Smooth muscle cell (in vitro differentiated cells): ENCODE data around the gene ARSG. TPM values are rescaled to one million over a fixed set of nuclear protein-coding genes. Genes with fewer than 3 reads are reported as not detected.

Experiments used
- DNase-seq: peaks from one replicate; lab custom pipeline; 2025; ENCODE audit not compliant: unreplicated experiment; lab: John Stamatoyannopoulos, UW
- H2AFZ ChIP-seq: fragments of 200-600 bp; sonication (generic); 2 replicates; pipeline ENCODE4 v1.6.0; 2016; ENCODE audit warnings: antibody characterized with exemption, low read depth, mild to moderate bottlenecking
- H3F3A ChIP-seq: fragments of 200-600 bp; sonication (generic); 2 replicates; pipeline ENCODE4 v1.6.0; 2017; ENCODE audit warnings: antibody characterized with exemption, low read depth
- H3K27ac ChIP-seq: fragments of 200-600 bp; sonication (generic); 2 replicates; pipeline ENCODE4 v1.5.1; 2016; ENCODE audit warnings: low read depth, mild to moderate bottlenecking
- H3K27me3 ChIP-seq: fragments of 200-600 bp; sonication (generic); 2 replicates; pipeline ENCODE4 v1.6.1; 2016; ENCODE audit warnings: low read depth, mild to moderate bottlenecking
- H3K36me3 ChIP-seq: fragments of 200-600 bp; sonication (generic); 2 replicates; pipeline ENCODE4 v1.5.1; 2016; ENCODE audit warnings: low read depth
- H3K4me1 ChIP-seq: fragments of 200-600 bp; sonication (generic); 2 replicates; pipeline ENCODE4 v1.5.1; 2016; ENCODE audit warnings: low read depth
- H3K4me2 ChIP-seq: fragments of 200-600 bp; sonication (generic); 2 replicates; pipeline ENCODE4 v1.6.0; 2016; ENCODE audit warnings: mild to moderate bottlenecking
- H3K4me3 ChIP-seq: fragments of 200-600 bp; sonication (generic); 2 replicates; pipeline ENCODE4 v1.5.1; 2016; ENCODE audit warnings: mild to moderate bottlenecking
- H3K79me2 ChIP-seq: fragments of 200-600 bp; sonication (generic); 2 replicates; pipeline ENCODE4 v1.6.0; 2016; ENCODE audit warnings: low read depth, mild to moderate bottlenecking
- H3K9ac ChIP-seq: fragments of 200-600 bp; sonication (generic); 2 replicates; pipeline ENCODE4 v1.6.0; 2016; ENCODE audit warnings: low read depth
- H3K9me3 ChIP-seq: fragments of 200-600 bp; sonication (generic); replicated peaks from 2 replicates; pipeline ENCODE4 v1.5.1; 2016; ENCODE audit warnings: low read depth
- H4K20me1 ChIP-seq: fragments of 200-600 bp; sonication (generic); 2 replicates; pipeline ENCODE4 v1.6.0; 2016; ENCODE audit warnings: low read depth
- CTCF ChIP-seq: fragments of 200-600 bp; sonication (generic); IDR thresholded peaks from 2 replicates; pipeline ENCODE4 v1.5.1; 2017; ENCODE audit warnings: borderline replicate concordance, mild to moderate bottlenecking, antibody characterized with exemption; ENCODE audit not compliant: insufficient read depth, poor library complexity, severe bottlenecking
- WGBS: methylation state at CpG from one replicate; pipeline ENCODE4 v1.1.7; 2016; ENCODE audit warnings: low lambda C conversion rate; 5-methylcytosine and 5-hydroxymethylcytosine counted together
- polyA plus RNA-seq: library from polyadenylated mRNA; unstranded; fragments of >200 nt; fragmentation: Nextera tagmentation; extraction: Ambion mirVana; gene quantifications from 2 replicates; pipeline ENCODE4 v1.2.1, GENCODE V29; 2016
- total RNA-seq: library from RNA; depleted of rRNA; stranded (reverse); fragments of >200 nt; gene quantifications from 2 replicates; pipeline ENCODE4 v1.2.3, GENCODE V29; 2014

The ARSG gene
- total and polyA plus RNA-seq, 2 experiments from 2014 or later, result 1.0 to 2.4 TPM

DNA sequence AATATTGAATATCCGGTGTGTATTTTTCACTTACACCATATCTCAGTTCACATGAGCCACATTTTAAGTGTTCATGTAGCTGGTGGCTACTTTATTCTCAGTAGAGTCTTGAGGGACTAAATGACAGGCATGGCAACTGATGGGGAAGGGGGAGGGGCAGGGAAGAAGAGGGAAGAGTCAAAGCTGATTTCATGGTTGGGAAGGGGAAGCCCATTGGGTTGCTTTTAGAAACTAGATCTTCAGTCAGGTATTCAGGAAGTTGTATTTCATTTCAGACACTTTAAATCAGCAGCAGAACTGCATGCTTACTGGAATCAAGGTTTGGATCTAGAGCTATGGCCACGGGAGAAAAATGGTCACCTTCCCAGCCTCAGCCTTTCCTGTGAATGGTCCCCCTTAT is 168.9 kb downstream of the ARSG start:
- TF ChIP-seq CTCF, result no peak
- no peak overlapping the region for H3K9ac ChIP-seq
- H3F3A ChIP-seq, result peaks cover 19% of the 10 kb centered on the region
- H3K4me1 ChIP-seq, result peaks cover 3% of the 10 kb centered on the region
- peaks cover 6% of the 10 kb centered on the region for H3K79me2 ChIP-seq
- peaks cover 12% of the 10 kb centered on the region for H4K20me1 ChIP-seq
- DNase-seq, result no peak
- H3K4me3 ChIP-seq, result no peak overlapping the region
- H3K4me2 ChIP-seq, result no peak overlapping the region
- H3K27me3 ChIP-seq, result no peaks in the 10 kb centered on the region
- H3K9me3 ChIP-seq, result no peaks in the 10 kb centered on the region
- H3K27ac ChIP-seq, result no peak overlapping the region
- H3K36me3 ChIP-seq, result no peaks in the 10 kb centered on the region
- H2AFZ ChIP-seq, result no peak overlapping the region
- 88% methylated on average over 2 of the region's 2 CpGs for WGBS

DNA sequence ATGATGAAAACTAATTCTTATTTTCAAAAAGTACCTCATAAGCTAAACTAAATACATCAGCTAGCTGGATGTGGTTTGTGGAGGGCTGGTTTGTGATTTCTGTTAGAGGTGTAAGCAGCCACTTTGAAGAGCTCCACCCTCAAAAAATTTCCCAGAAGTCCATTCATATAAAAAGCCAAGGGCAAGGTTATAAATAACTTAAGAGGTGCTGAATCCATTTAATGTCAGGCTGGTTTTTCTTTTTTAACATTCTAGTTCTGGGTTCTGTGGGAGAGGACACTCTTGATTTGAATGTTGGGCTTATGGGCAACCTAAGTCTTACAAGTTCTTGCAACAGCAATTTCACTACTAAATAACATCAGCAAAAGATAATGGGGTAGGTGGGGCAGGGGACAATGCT is 169.4 kb downstream of the ARSG start:
- no peak overlapping the region for H2AFZ ChIP-seq
- peaks cover under 1% of the 10 kb centered on the region for H3K79me2 ChIP-seq

GRCh38 chr17:68461122-68461539 is 169.8 kb downstream of the ARSG start:
- peaks cover 3% of the 10 kb centered on the region for H3K4me1 ChIP-seq
- no peak for TF ChIP-seq CTCF
- 88% methylated on average over 1 of the region's 1 CpG for WGBS

More for the DNA sequence above, 169.4 kb downstream of the ARSG start:
- no peak overlapping the region for H3K9ac ChIP-seq
- H4K20me1 ChIP-seq, result peaks cover 7% of the 10 kb centered on the region
- DNase-seq, result no peak
- no peaks in the 10 kb centered on the region for H3K27me3 ChIP-seq
- H3F3A ChIP-seq, result peaks cover 15% of the 10 kb centered on the region
- no peak overlapping the region for H3K4me2 ChIP-seq
- no peak overlapping the region for H3K4me3 ChIP-seq
- H3K9me3 ChIP-seq, result no peaks in the 10 kb centered on the region
- H3K36me3 ChIP-seq, result no peaks in the 10 kb centered on the region
- TF ChIP-seq CTCF, result no peak
- H3K4me1 ChIP-seq, result peaks cover 3% of the 10 kb centered on the region
- no peak overlapping the region for H3K27ac ChIP-seq

DNA sequence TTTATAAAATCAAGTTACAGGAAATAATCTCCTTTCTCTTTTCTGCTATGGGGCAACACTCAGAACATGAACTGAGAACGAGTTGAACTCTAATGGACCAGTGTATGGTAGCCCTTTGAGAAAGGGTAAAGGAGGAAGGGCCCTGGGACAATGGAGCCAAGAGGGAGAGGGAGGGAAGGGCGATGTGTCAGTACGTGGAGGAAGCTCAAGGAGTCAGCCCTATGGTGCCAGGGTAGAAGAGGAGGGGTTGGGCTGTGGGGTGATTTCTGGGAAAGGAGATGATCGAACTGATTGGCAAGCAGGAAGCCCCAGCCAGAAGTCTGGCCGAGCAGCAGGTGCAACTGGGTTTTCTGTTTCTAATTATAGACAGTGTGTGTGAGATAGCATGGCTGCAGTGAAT is 170.3 kb downstream of the ARSG start:
- Histone ChIP-seq H3F3A (peaks cover 6% of the 10 kb centered on the region), H3K27ac (no peak overlapping the region), H3K4me3 (no peak overlapping the region), H3K4me2 (no peak overlapping the region), H4K20me1 (no peaks in the 10 kb centered on the region), H3K27me3 (no peaks in the 10 kb centered on the region), H3K36me3 (no peaks in the 10 kb centered on the region), H3K4me1 (peaks cover 3% of the 10 kb centered on the region), H3K9me3 (no peaks in the 10 kb centered on the region), H3K79me2 (no peaks in the 10 kb centered on the region), H3K9ac (no peak overlapping the region), H2AFZ (no peak overlapping the region)
- DNase-seq, result no peak
- WGBS, result 62% methylated on average over 5 of the region's 5 CpGs
- no peak for TF ChIP-seq CTCF

More at GRCh38 chr17:68461122-68461539, 169.8 kb downstream of the ARSG start:
- H2AFZ ChIP-seq, result no peak overlapping the region
- no peak overlapping the region for H3K4me2 ChIP-seq
- no peaks in the 10 kb centered on the region for H3K79me2 ChIP-seq
- no peak overlapping the region for H3K27ac ChIP-seq
- H3F3A ChIP-seq, result peaks cover 11% of the 10 kb centered on the region
- H3K9me3 ChIP-seq, result no peaks in the 10 kb centered on the region
- H4K20me1 ChIP-seq, result peaks cover 3% of the 10 kb centered on the region
- H3K27me3 ChIP-seq, result no peaks in the 10 kb centered on the region
- H3K9ac ChIP-seq, result no peak overlapping the region
- H3K4me3 ChIP-seq, result no peak overlapping the region
- no peaks in the 10 kb centered on the region for H3K36me3 ChIP-seq
- DNase-seq, result no peak
